SH-SY5Y (cell line): ENCODE data around the gene SUPT4H1.

Experiments
- GATA2 ChIP-seq: IDR thresholded peaks from 2 replicates; pipeline ENCODE4 v1.6.1; 2011; ENCODE audit warnings: mild to moderate bottlenecking, low read depth, low read length
- GATA3 ChIP-seq: IDR thresholded peaks from 2 replicates; pipeline ENCODE4 v1.6.1; 2011; ENCODE audit warnings: low read depth, mild to moderate bottlenecking, low read length, moderate library complexity

GRCh38 chr17:58331815-58332777 lies 19.9 kb downstream of the SUPT4H1 start:
- TF ChIP-seq GATA3: no peak
- no peak for TF ChIP-seq GATA2
